ENCODE data around the gene GPX2.
"Not testable (repeated sequence)": the region's sequence is repeated elsewhere in the genome, so short reads cannot be mapped to it uniquely, and the experiment has no call there.

Gene GPX2

DNA sequence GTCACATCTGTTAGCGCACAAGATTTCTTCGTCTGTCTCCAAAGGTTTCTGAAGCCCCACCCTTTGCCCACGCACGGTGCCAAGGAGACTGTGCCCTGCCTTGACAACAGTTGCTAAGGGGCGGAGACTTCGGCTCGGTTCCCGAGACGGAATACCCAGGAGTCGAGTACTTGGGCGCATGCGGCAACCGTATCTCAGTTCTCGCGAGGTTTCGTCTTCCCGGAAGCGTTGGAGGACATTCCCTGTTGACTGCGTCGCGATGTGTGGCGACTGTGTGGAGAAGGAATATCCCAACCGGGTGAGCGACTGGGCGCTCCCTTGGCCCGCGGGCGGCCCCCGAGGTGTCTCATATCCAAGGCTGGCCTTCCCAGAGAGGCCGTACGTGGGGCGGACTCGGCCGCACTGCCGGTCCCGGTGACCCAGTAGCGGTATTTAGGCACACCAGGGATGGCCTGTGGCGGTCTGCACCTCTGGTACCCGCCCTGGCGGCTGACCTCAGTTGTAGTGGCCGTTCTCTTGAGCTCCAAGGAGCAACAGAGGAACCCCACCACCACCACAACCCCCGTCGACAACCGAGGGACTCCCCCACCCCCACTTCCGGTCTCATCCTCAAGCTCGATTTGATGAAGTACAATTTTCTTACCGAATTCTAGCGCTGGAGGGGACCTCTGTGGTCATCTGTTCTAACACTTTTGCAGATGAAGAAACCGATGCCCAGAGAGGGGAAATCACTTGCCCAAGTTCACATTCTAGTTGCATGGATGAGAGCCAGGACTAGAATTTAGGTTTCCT lies 28.1 kb downstream of the GPX2 start, which contains the start of gene CHURC1:
CHURC1 (plus strand) TSS at position 219 of the 792 bp plus-strand sequence; CDS start at position 260, 41 bp downstream.
- peak; percentile 97 for DNase-seq (ENCODE audit: low read depth, low spot score)

DNA sequence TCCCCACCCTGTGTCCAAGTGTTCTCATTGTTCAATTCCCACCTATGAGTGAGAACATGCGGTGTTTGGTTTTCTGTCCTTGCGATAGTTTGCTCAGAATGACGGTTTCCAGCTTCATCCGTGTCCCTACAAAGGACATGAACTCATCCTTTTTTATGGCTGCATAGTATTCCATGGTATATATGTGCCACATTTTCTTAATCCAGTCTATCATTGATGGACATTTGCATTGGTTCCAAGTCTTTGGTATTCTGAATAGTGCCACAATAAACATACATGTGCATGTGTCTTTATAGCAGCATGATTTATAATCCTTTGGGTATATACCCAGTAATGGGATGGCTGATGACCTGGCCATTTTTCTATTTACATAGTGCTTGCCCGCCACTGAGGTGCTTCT lies 29.1 kb downstream of the GPX2 start:
- DNase-seq (ENCODE audit: low read depth, low spot score): not testable (repeated sequence)

DNA sequence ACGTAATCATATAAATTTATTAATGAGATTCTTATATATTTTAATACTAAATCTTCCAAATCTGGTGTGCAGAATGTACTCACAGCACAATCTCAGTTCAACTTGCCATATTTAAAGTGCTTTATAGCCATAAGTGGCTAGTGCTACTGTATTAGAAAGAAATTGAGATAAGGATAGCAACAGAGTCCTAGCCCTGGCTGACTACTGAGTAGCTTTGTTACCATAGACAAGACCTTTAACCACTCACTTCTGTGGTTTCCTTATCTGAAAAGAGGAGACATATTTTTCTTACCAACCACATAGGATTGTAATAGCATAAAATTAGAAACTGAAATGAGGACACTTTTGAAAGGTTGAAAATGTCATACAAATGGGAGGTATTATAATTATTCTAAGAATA lies 30.3 kb downstream of the GPX2 start:
- DNase-seq (ENCODE audit: low read depth, low spot score): no peak

DNA sequence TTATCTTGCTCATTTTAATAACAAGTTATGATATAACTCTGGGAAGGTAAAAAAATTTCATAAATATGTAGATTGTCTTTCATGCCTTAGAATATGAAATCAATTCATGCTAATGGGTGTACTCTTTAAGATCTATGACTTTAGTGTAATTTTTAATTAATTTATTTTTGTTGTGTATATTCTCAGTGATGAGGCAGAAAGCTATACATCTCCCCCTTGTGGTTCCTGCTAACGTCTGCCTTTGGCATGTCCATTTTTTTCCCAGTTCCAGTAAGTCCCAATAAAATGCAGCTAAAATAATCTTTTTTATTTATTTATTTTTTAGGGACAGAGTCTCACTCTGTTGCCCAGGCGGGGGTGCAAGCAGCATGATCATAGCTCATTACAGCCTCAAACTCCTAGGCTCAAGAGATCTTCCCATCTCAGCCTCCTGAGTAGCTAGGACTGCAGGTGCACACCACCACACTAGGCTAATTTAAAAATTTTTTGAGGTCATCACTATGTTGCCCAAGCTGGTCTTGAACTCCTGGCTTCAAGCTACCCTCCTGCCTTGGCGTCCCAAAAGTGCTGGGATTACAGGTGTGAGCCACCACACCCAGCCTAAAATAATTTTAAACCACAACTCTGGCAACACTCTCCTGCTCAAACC lies 31.6 kb downstream of the GPX2 start:
- DNase-seq (ENCODE audit: low read depth, low spot score): no peak

DNA sequence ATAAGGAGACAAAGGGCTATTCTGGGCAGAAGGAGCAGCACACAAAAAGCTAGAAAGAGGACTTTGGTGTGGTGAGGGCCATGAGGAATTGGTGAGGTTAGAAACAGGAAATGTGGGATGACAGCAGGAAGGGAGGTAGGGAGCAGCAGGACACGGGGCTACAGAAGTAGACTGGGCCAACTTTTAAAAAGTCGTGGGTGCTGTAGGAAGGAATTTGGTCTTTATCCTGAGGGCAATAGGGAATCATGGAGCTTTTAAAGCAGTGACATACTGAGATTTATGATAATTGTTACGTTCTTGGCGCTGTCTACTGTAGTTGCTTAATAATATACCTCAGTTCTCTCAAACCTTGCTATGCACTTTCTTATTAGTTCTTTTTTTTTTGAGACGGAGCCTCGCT lies 36.5 kb downstream of the GPX2 start:
- DNase-seq (ENCODE audit: low read depth, low spot score): no peak

DNA sequence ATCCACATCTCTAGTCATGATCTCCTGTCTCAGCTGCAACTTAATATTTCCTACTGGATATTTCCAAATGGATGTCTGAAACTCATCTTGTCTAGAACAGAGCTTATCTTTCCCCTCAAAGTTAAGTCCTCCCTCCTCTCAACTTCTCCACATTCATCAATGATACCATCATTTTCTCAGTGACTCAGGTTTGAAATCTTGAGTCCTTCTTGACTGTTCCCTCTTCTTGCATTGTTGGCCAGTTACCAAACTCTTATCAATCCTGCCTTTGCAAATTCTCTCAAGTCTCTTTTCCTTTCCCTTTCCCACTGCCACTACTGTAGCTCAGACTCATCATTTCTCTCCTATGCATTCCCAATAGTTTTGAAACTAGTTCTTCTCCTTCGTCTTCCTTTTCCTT lies 42.6 kb downstream of the GPX2 start:
- DNase-seq (ENCODE audit: low read depth, low spot score): no peak

DNA sequence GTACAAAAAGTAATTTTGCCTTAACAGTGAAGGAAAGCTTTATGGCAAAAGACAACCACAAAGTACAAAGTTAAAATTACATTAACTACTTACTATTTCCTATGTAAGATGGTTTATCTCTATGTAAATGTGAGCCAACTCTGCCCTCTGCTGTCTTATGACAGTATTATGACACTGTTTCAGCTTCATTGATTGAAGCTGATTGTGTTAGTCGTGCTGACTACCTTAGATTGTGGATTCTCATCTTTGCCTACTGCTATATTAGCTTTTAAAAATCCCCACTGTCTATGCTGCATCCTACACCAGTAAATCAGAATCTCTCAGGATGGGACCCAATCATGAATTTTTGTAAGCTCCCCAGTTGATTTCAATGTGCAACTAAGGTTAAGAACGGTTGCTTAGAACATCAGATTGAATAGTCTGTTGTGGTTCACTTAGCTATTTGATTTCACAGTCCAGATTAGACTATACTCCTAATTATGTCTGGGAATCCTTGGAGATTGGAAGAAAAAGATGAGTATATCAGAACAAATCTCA lies 50.6 kb downstream of the GPX2 start:
- no peak for DNase-seq (ENCODE audit: low read depth, low spot score)

DNA sequence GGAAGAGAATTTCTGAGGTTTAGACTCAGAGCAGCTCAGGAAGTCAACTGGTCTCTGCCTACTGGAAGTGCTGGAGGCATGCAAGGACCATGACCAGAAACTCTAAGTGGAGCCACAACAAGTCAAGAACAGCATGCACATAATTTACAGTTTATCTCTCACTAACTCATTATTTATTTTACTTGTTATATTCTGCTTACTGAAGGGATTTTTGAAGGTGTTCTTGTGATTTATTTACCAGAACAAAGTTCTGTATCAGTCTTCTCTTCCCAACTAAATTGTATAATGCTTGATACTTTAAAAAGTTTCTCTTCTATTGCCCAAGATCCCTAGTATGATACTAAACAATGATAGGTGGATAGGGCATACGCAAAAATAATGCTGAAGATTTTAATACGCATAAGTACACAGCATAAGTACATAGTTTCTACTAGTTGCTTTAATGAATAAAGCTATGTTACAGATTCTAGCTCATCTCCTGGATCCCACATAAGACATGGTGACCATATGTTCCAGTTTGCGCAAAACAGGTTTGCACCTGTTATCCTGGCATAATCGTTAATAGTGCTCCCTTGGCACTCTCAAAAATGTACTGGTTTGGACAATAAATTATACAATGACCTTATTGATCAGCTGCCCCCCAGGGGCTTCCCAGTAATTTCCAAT lies 51.2 kb downstream of the GPX2 start:
- no peak for DNase-seq (ENCODE audit: low read depth, low spot score)

DNA sequence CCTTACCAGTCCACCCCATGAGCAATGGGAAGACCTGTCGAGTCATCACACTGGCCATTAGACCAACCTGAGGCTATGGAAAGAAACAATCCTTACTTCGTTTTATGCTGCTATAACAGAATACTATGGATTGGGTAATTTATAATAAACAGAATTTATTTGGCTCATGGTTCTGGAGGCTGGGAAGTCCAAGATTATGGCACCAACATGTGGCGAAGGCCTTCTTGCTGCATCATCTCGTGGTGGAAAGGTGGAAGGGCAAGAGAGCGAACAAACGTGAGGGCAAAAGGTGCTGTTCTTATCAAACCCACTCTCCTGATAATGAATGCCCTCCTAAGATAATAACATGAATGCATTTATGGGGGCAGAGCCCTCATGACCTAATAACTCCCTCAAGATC lies 53.2 kb downstream of the GPX2 start:
- no peak for DNase-seq (ENCODE audit: low read depth, low spot score)

All from ELF-1 (cell line).